GM12872 (cell line): ENCODE results near the gene DPY19L1.

Source experiments
- TF ChIP-seq, protein P1 (sequence below): IDR thresholded peaks from 3 replicates; pipeline ENCODE4 v1.5.1; 2011; ENCODE audit warnings: low read depth, mild to moderate bottlenecking, low read length, moderate library complexity; ENCODE audit not compliant: insufficient read depth

The DPY19L1 gene

DNA sequence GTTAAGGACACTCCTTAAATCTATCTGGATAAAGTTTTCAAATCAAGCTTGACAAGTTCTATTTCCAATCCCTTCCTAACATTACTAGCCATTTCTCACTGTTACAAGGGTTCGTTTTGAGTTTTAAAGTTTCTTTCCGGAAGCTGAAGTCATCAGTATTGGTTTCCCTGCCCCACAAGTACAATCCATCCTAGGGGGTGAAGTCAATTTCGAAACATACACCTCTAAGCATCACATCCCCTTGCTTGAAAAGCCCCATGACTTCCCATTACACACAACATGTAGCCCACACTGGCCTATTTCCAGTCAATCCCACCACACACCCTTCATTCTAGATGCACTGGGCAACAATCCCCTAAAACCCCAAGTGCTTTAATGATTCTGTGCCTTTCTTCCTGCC lies 13.0 kb downstream of the DPY19L1 start:
- TF ChIP-seq, protein P1, sequence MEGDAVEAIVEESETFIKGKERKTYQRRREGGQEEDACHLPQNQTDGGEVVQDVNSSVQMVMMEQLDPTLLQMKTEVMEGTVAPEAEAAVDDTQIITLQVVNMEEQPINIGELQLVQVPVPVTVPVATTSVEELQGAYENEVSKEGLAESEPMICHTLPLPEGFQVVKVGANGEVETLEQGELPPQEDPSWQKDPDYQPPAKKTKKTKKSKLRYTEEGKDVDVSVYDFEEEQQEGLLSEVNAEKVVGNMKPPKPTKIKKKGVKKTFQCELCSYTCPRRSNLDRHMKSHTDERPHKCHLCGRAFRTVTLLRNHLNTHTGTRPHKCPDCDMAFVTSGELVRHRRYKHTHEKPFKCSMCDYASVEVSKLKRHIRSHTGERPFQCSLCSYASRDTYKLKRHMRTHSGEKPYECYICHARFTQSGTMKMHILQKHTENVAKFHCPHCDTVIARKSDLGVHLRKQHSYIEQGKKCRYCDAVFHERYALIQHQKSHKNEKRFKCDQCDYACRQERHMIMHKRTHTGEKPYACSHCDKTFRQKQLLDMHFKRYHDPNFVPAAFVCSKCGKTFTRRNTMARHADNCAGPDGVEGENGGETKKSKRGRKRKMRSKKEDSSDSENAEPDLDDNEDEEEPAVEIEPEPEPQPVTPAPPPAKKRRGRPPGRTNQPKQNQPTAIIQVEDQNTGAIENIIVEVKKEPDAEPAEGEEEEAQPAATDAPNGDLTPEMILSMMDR: no peak

DNA sequence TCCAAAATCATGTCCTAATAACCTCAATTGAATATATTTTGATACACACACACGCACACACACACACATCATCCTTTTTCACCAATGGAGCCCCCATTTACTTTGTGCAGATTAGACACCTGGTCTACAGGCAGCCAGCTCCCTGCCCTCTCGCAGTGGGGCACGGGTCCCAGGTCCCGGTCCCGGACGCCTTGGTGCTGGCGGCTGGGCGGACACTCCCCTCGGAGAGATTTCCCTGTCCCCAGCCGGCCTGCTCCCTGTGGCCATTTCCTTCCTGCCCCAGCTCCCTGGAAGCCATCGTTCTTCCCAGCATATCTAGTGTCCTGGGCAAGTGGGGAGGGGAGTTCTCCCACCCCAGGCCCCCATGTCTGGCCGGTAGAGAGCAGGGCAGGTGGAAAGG lies 14.6 kb downstream of the DPY19L1 start:
- TF ChIP-seq, protein P1: no peak

DNA sequence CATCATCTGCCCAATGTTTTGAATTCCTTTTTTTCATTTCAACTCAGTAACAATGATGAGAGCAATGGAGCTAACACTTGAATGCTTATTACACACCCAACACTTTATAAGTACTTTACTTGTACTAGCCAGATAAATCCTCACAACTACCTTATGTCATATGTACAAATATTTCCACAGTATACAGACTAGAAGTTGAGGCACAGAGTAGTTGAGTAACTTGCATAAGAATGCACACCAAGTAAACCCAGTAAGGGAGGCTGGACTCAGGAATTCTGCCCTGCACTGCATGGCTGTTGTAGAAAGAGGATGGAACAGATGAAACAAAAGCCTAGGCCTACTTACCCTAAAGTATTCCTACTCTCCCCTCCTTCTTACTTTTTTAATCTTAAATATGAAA lies 15.8 kb downstream of the DPY19L1 start:
- TF ChIP-seq, protein P1: no peak

DNA sequence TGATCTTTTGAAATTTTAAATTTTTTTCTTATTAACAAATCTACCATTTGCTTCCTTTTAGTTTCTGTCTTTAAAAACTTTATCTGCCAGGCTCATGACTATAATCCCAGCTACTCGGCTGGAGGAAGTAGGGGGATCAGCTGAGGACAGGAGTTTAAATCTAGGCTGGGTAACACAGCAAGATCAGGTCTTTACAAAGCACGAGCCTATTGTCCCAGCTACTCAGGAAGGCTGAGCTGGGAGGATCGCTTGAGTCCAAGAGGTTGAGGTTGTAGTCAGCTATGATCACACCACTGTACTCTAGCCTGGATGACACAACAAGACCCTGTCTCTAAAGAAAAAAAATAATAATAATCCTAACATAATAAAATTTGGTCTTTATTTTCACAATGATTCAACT lies 17.5 kb downstream of the DPY19L1 start:
- TF ChIP-seq, protein P1: no peak

DNA sequence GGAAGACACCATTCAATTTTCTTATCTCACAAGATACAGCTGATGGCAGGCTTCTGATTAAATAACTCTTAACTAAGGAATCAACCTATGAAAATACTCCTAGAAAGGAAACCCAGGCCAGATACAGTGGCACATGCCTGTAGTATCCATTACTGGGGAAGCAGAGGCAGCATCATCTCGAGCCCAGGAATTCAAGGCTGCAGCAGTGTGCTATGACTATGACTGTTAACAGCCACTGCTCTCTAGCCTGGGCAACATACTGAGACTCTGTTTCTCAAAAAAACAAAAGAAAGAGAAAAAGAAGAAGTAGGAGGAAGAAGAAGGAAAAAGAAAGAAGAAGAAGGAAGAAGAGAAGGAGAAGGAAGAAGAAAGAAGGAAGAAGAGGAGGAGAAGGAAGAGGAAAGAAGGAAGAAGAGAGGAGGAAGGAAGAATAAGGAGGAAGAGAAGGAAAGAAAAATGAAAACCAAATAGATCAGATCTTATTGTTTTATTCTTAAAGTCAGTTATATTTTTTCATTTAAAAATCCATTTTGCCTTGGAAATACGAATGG lies 18.0 kb downstream of the DPY19L1 start:
- TF ChIP-seq, protein P1: no peak

DNA sequence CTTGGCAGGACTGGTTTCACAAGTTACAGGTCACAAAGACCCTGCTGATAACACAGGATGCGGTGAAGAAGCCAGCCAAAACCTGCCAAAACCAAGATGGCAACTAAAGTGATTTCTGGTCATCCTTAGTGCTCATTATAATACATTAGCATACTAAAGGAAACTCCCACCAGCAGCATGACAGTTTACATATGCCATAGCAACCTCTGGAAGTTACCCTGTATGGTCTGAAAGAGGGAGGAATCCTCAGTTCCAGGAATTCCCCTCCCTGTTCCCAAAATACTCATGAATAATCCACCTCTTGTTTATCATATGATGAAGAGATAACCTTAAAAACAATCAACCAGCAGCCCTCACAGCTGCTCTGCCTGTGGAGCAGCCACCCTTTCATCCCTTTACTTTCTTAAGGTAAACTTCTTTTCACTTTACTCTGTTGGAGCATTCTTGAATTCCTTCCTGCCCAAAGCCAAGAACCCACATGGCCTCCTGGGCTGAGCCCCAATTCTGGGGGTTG lies 21.9 kb downstream of the DPY19L1 start:
- TF ChIP-seq, protein P1: no peak

DNA sequence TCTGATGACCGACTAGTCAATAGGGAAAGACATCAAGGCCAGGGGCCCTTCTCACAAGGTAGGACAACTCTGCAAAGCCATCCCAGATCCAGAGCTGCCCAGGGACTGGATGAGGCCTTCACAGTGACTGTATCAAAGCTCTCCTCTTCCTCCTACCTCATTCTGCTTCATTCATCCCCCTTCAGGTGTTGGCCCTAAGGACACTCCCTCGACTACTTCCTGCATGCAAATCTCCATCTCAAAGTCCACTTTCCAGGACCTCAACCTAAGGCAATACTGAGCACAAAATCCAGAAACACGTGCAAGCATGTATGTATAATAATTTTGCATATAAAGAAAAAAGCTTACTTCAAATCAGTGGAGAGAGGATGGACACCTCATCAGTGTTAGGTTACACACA lies 25.1 kb downstream of the DPY19L1 start:
- TF ChIP-seq, protein P1: no peak
